Smooth muscle cell (in vitro differentiated cells): ENCODE data around the gene SMURF2. TPM values are rescaled to one million over a fixed set of nuclear protein-coding genes. Genes with fewer than 3 reads are reported as not detected.

Experiments
- DNase-seq: peaks from one replicate; lab custom pipeline; 2025; ENCODE audit not compliant: unreplicated experiment; lab: John Stamatoyannopoulos, UW
- H2AFZ ChIP-seq: fragments of 200-600 bp; sonication (generic); 2 replicates; pipeline ENCODE4 v1.6.0; 2016; ENCODE audit warnings: antibody characterized with exemption, low read depth, mild to moderate bottlenecking
- H3F3A ChIP-seq: fragments of 200-600 bp; sonication (generic); 2 replicates; pipeline ENCODE4 v1.6.0; 2017; ENCODE audit warnings: antibody characterized with exemption, low read depth
- H3K27ac ChIP-seq: fragments of 200-600 bp; sonication (generic); 2 replicates; pipeline ENCODE4 v1.5.1; 2016; ENCODE audit warnings: low read depth, mild to moderate bottlenecking
- H3K27me3 ChIP-seq: fragments of 200-600 bp; sonication (generic); 2 replicates; pipeline ENCODE4 v1.6.1; 2016; ENCODE audit warnings: low read depth, mild to moderate bottlenecking
- H3K36me3 ChIP-seq: fragments of 200-600 bp; sonication (generic); 2 replicates; pipeline ENCODE4 v1.5.1; 2016; ENCODE audit warnings: low read depth
- H3K4me1 ChIP-seq: fragments of 200-600 bp; sonication (generic); 2 replicates; pipeline ENCODE4 v1.5.1; 2016; ENCODE audit warnings: low read depth
- H3K4me2 ChIP-seq: fragments of 200-600 bp; sonication (generic); 2 replicates; pipeline ENCODE4 v1.6.0; 2016; ENCODE audit warnings: mild to moderate bottlenecking
- H3K4me3 ChIP-seq: fragments of 200-600 bp; sonication (generic); 2 replicates; pipeline ENCODE4 v1.5.1; 2016; ENCODE audit warnings: mild to moderate bottlenecking
- H3K79me2 ChIP-seq: fragments of 200-600 bp; sonication (generic); 2 replicates; pipeline ENCODE4 v1.6.0; 2016; ENCODE audit warnings: low read depth, mild to moderate bottlenecking
- H3K9ac ChIP-seq: fragments of 200-600 bp; sonication (generic); 2 replicates; pipeline ENCODE4 v1.6.0; 2016; ENCODE audit warnings: low read depth
- H3K9me3 ChIP-seq: fragments of 200-600 bp; sonication (generic); replicated peaks from 2 replicates; pipeline ENCODE4 v1.5.1; 2016; ENCODE audit warnings: low read depth
- H4K20me1 ChIP-seq: fragments of 200-600 bp; sonication (generic); 2 replicates; pipeline ENCODE4 v1.6.0; 2016; ENCODE audit warnings: low read depth
- CTCF ChIP-seq: fragments of 200-600 bp; sonication (generic); IDR thresholded peaks from 2 replicates; pipeline ENCODE4 v1.5.1; 2017; ENCODE audit warnings: borderline replicate concordance, mild to moderate bottlenecking, antibody characterized with exemption; ENCODE audit not compliant: insufficient read depth, poor library complexity, severe bottlenecking
- WGBS: methylation state at CpG from one replicate; pipeline ENCODE4 v1.1.7; 2016; ENCODE audit warnings: low lambda C conversion rate; 5-methylcytosine and 5-hydroxymethylcytosine counted together
- polyA plus RNA-seq: library from polyadenylated mRNA; unstranded; fragments of >200 nt; fragmentation: Nextera tagmentation; extraction: Ambion mirVana; gene quantifications from 2 replicates; pipeline ENCODE4 v1.2.1, GENCODE V29; 2016
- total RNA-seq: library from RNA; depleted of rRNA; stranded (reverse); fragments of >200 nt; gene quantifications from 2 replicates; pipeline ENCODE4 v1.2.3, GENCODE V29; 2014

SMURF2 gene
- total and polyA plus RNA-seq, 2 experiments from 2014 or later, result 38.9 to 91.2 TPM

GRCh38 chr17:64634218-64634617 is 27.9 kb downstream of the SMURF2 start:
- Histone ChIP-seq H4K20me1 (peaks cover 100% of the 10 kb centered on the region), H3K79me2 (peaks cover 100% of the 10 kb centered on the region), H3K36me3 (no peaks in the 10 kb centered on the region), H3F3A (peaks cover 5% of the 10 kb centered on the region), H3K9me3 (no peaks in the 10 kb centered on the region), H3K4me3 (no peak overlapping the region), H2AFZ (no peak overlapping the region), H3K27ac (peak overlapping the region; percentile 71), H3K27me3 (no peaks in the 10 kb centered on the region), H3K4me1 (no peaks in the 10 kb centered on the region), H3K4me2 (no peak overlapping the region), H3K9ac (no peak overlapping the region)
- 95% methylated on average over 1 of the region's 1 CpG for WGBS
- no peak for TF ChIP-seq CTCF
- DNase-seq, result no peak

GRCh38 chr17:64632606-64633005 is 29.5 kb downstream of the SMURF2 start:
- no peak overlapping the region for H3K9ac ChIP-seq
- peaks cover 10% of the 10 kb centered on the region for H3F3A ChIP-seq

GRCh38 chr17:64632194-64632593 is 29.9 kb downstream of the SMURF2 start:
- no peak for DNase-seq
- no peak overlapping the region for H3K9ac ChIP-seq
- H4K20me1 ChIP-seq, result peaks cover 100% of the 10 kb centered on the region
- H3K9me3 ChIP-seq, result no peaks in the 10 kb centered on the region
- H3K4me1 ChIP-seq, result no peaks in the 10 kb centered on the region
- no peaks in the 10 kb centered on the region for H3K27me3 ChIP-seq
- H3K4me2 ChIP-seq, result peak overlapping the region; percentile 54
- TF ChIP-seq CTCF, result no peak
- H3F3A ChIP-seq, result peaks cover 10% of the 10 kb centered on the region
- H2AFZ ChIP-seq, result no peak overlapping the region
- 47% methylated on average over 3 of the region's 3 CpGs for WGBS
- no peak overlapping the region for H3K4me3 ChIP-seq
- H3K27ac ChIP-seq, result peak overlapping the region; percentile 61
- H3K36me3 ChIP-seq, result no peaks in the 10 kb centered on the region
- H3K79me2 ChIP-seq, result peaks cover 100% of the 10 kb centered on the region

More at GRCh38 chr17:64632606-64633005, 29.5 kb downstream of the SMURF2 start:
- H3K27me3 ChIP-seq, result no peaks in the 10 kb centered on the region
- no peak overlapping the region for H3K4me3 ChIP-seq
- no peak for TF ChIP-seq CTCF
- H4K20me1 ChIP-seq, result peaks cover 100% of the 10 kb centered on the region
- DNase-seq, result no peak
- no peak overlapping the region for H2AFZ ChIP-seq
- H3K4me2 ChIP-seq, result peak overlapping the region; percentile 54
- H3K27ac ChIP-seq, result peak overlapping the region; percentile 61
- H3K4me1 ChIP-seq, result no peaks in the 10 kb centered on the region
- WGBS, result 48% methylated on average over 2 of the region's 2 CpGs
- no peaks in the 10 kb centered on the region for H3K36me3 ChIP-seq
- H3K79me2 ChIP-seq, result peaks cover 100% of the 10 kb centered on the region
- no peaks in the 10 kb centered on the region for H3K9me3 ChIP-seq
